Caco-2 (cell line): ENCODE data around the gene EXOC6B. TPM values are rescaled to one million over a fixed set of nuclear protein-coding genes. Genes with fewer than 3 reads are reported as not detected.

Experiments
- BruUV-seq: library from RNA; stranded (reverse); fragments of 400-500 nt; replicated peaks from 2 replicates; lab custom pipeline; 2021; lab: Mats Ljungman, UMichigan
- CTCF ChIA-PET: fragments of 300-600 bp; sonication (Branson Sonifier 250); formaldehyde crosslinking; loops from one replicate; lab custom pipeline; 2022; ENCODE audit warnings: antibody characterized with exemption; lab: Charles Lee
- POLR2A ChIA-PET: fragments of 300-600 bp; sonication (Branson Sonifier 250); formaldehyde crosslinking; loops from one replicate; lab custom pipeline; 2022; ENCODE audit warnings: antibody characterized with exemption; lab: Charles Lee
- DNase-seq, 2 experiments: peaks; one replicate each; pipeline versions ENCODE4 v3.0.0 to v3.0.0-alpha.2; 2020 to 2022
- H3K27me3 ChIP-seq: replicated peaks from 2 replicates; pipeline ENCODE4 v1.6.0; 2011; ENCODE audit warnings: low read length; ENCODE audit not compliant: control insufficient read depth, insufficient read depth
- H3K36me3 ChIP-seq: 2 replicates; pipeline ENCODE4 v1.5.1; 2011; ENCODE audit warnings: low read length; ENCODE audit not compliant: control insufficient read depth, insufficient read depth
- H3K4me1 ChIP-seq: fragments of 250-450 bp; sonication (Bioruptor Pico); 2 replicates; pipeline ENCODE4 v1.5.1; 2020; ENCODE audit warnings: mild to moderate bottlenecking
- H3K4me3 ChIP-seq: 2 replicates; pipeline ENCODE4 v1.5.1; 2011; ENCODE audit warnings: low read depth, mild to moderate bottlenecking, control low read depth, low read length
- H3K9me3 ChIP-seq: fragments of 250-450 bp; sonication (Bioruptor Pico); 2 replicates; pipeline ENCODE4 v1.5.1; 2020; ENCODE audit warnings: mild to moderate bottlenecking, moderate library complexity
- H3K27ac Mint-ChIP-seq: one replicate; pipeline ENCODE4 v1.8.0; 2022; ENCODE audit warnings: mixed read lengths; ENCODE audit not compliant: unreplicated experiment
- H3K27me3 Mint-ChIP-seq: one replicate; pipeline ENCODE4 v1.8.0; 2022; ENCODE audit warnings: mixed read lengths; ENCODE audit not compliant: insufficient read depth, unreplicated experiment
- H3K36me3 Mint-ChIP-seq: one replicate; pipeline ENCODE4 v1.8.0; 2022; ENCODE audit warnings: mild to moderate bottlenecking, mixed read lengths; ENCODE audit not compliant: insufficient read depth, unreplicated experiment
- H3K4me1 Mint-ChIP-seq: one replicate; pipeline ENCODE4 v1.8.0; 2022; ENCODE audit warnings: low read depth, mixed read lengths; ENCODE audit not compliant: unreplicated experiment
- H3K4me3 Mint-ChIP-seq: one replicate; pipeline ENCODE4 v1.8.0; 2022; ENCODE audit warnings: mild to moderate bottlenecking, moderate library complexity, mixed read lengths; ENCODE audit not compliant: unreplicated experiment
- H3K9me3 Mint-ChIP-seq: one replicate; pipeline ENCODE4 v1.8.0; 2022; ENCODE audit warnings: mixed read lengths; ENCODE audit not compliant: unreplicated experiment
- intact Hi-C: fragments of 100-400 bp; cut with micrococcal nuclease; formaldehyde crosslinking; loops from one replicate; pipeline ENCODE4 v1.10.0; 2022; ENCODE audit not compliant: unreplicated experiment
- total RNA-seq: library from RNA; stranded (reverse); gene quantifications from 2 replicates; pipeline ENCODE4 v1.2.3, GENCODE V29; 2022
- TF ChIP-seq, protein P1 (sequence below), 2 experiments: fragments of 200-600 bp in 1 of 2; IDR thresholded peaks; 1 replicate in 1 of 2; 2 replicates in 1 of 2; pipeline versions ENCODE4 v1.5.1 to v1.8.0; 2011 to 2022; ENCODE audit warnings: antibody characterized with exemption in 1 of 2, control low read depth in 1 of 2, inconsistent platforms in 1 of 2, low read depth in 1 of 2, low read length in 1 of 2, mild to moderate bottlenecking in 1 of 2, moderate library complexity in 1 of 2; ENCODE audit not compliant: insufficient read depth in 1 of 2, severe bottlenecking in 1 of 2, unreplicated experiment in 1 of 2

Gene EXOC6B
- total RNA-seq, 1 experiment from 2014 or later: 36.1 TPM

DNA sequence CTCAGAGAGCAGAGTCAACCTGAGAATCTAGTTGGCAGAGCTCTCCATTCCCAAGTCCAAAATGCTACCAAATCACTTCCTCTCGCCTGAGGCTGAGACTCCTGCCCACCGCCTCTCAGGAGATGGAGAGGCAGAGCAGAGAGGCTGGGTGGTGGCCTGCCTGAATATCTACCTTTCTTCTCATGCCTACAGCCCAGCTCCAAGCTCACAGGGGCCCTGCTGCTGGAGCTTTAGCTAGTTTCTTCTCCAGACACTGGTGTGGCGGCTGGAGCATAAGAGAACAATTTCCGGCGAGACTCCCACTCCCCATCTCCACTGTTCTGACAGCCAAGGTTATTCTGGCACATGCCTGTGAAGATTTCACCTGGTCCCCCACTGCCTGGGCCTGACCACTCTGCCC is 670.1 kb downstream of the EXOC6B start:
- Mint-ChIP-seq H3K27me3 (peaks cover 7% of the 10 kb centered on the region), H3K4me1 (no peaks in the 10 kb centered on the region), H3K36me3 (no peaks in the 10 kb centered on the region), H3K4me3 (no peak overlapping the region), H3K27ac (no peak overlapping the region), H3K9me3 (no peaks in the 10 kb centered on the region)
- H3K36me3 ChIP-seq: no peaks in the 10 kb centered on the region
- POLR2A ChIA-PET: no interaction called here
- intact Hi-C loops: no loop called here
- TF ChIP-seq, protein P1, sequence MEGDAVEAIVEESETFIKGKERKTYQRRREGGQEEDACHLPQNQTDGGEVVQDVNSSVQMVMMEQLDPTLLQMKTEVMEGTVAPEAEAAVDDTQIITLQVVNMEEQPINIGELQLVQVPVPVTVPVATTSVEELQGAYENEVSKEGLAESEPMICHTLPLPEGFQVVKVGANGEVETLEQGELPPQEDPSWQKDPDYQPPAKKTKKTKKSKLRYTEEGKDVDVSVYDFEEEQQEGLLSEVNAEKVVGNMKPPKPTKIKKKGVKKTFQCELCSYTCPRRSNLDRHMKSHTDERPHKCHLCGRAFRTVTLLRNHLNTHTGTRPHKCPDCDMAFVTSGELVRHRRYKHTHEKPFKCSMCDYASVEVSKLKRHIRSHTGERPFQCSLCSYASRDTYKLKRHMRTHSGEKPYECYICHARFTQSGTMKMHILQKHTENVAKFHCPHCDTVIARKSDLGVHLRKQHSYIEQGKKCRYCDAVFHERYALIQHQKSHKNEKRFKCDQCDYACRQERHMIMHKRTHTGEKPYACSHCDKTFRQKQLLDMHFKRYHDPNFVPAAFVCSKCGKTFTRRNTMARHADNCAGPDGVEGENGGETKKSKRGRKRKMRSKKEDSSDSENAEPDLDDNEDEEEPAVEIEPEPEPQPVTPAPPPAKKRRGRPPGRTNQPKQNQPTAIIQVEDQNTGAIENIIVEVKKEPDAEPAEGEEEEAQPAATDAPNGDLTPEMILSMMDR (IDR thresholded peaks at IDR 0.05; ENCODE audit: insufficient read depth in 1 of 2, low read depth in 1 of 2, low read length in 1 of 2, severe bottlenecking in 1 of 2, unreplicated experiment in 1 of 2): no peak
- no TSS peak for BruUV-seq
- CTCF ChIA-PET: interaction anchor here (0.6 kb wide), 1 partner anchor 20 kb away, joined by 3 read pairs; no protein-coding TSS in a partner anchor
- H3K27me3 ChIP-seq: no peaks in the 10 kb centered on the region
- DNase-seq: no peak
- no peaks in the 10 kb centered on the region; the same call in 1 of the 2 replicates for H3K4me1 ChIP-seq
- no peak overlapping the region for H3K4me3 ChIP-seq
- H3K9me3 ChIP-seq: no peaks in the 10 kb centered on the region

DNA sequence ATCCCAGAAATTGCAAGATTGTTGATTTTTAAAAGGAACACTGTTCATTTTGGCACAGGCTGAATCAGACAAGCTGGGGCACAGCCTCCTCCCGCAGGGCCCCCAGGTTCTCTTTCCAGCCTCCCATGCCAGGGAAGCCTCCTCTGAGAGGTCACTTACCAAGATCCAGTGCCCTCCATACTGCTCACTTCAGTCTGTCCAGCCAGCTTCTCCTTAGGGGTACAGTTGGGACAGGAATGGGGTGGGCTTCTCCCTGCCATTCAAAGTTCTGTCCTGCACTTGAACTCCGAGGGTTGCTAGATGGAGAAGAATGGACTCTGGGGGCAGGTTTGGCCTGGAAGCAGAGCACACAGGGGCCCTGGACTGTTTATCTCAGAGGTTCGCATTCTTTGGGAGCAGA is 670.7 kb downstream of the EXOC6B start:
- intact Hi-C loops: no loop called here
- Mint-ChIP-seq H3K27me3 (peaks cover 8% of the 10 kb centered on the region), H3K4me3 (no peak overlapping the region), H3K27ac (no peak overlapping the region), H3K9me3 (no peaks in the 10 kb centered on the region), H3K36me3 (no peaks in the 10 kb centered on the region), H3K4me1 (no peaks in the 10 kb centered on the region)
- Histone ChIP-seq H3K4me1 (peaks cover 6% of the 10 kb centered on the region), H3K36me3 (no peaks in the 10 kb centered on the region), H3K27me3 (no peaks in the 10 kb centered on the region), H3K4me3 (no peak overlapping the region), H3K9me3 (no peaks in the 10 kb centered on the region)
- no peak for DNase-seq
- ChIA-PET CTCF (interaction anchor here (0.6 kb wide), 1 partner anchor 21 kb away, joined by 3 read pairs; no protein-coding TSS in a partner anchor), POLR2A (no interaction called here)
- TF ChIP-seq, protein P1 (IDR thresholded peaks at IDR 0.05; ENCODE audit: insufficient read depth in 1 of 2, low read depth in 1 of 2, low read length in 1 of 2, severe bottlenecking in 1 of 2, unreplicated experiment in 1 of 2): no peak
- no TSS peak for BruUV-seq

DNA sequence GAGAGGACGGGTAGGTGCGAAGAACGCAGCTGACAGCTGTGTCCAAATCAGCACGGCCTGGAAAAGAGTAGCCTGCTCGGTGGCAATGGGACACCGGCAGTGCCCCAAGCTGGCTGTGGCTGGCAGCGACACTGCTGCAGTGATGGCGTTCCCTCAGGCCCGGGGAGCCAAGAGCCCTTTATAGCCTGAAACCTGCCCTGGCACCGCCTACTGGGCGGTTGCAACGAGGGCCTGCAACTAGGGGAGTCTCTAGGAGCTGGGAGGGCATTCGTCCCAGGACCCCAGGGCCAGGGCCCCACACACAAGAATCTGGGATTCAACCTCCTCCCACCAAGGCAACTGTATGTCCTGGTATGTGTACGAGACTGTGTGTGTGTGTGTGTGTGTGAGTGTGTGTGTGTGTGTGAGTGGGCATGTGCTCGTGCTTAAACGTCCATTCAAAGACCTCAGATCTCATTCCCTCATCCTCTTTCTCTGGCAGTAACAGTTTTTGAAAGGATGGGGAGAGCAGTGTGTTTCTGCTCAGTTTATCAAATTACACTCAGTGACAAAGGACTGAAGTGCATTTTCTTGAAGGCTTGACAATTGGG is 671.4 kb downstream of the EXOC6B start:
- POLR2A ChIA-PET: no interaction called here
- H3K4me3 Mint-ChIP-seq: no peak overlapping the region
- H3K27me3 Mint-ChIP-seq: peaks cover 12% of the 10 kb centered on the region

More for the DNA sequence above, 671.4 kb downstream of the EXOC6B start:
- no peak for DNase-seq
- Histone ChIP-seq H3K36me3 (no peaks in the 10 kb centered on the region), H3K4me1 (peaks cover 12% of the 10 kb centered on the region), H3K9me3 (no peaks in the 10 kb centered on the region), H3K27me3 (peaks cover 2% of the 10 kb centered on the region; the same call in 1 of the 2 replicates), H3K4me3 (no peak overlapping the region)
- Mint-ChIP-seq H3K4me1 (no peaks in the 10 kb centered on the region), H3K27ac (no peak overlapping the region), H3K9me3 (no peaks in the 10 kb centered on the region), H3K36me3 (no peaks in the 10 kb centered on the region)
- intact Hi-C loops: loop anchor here (5.0 kb wide), 2 partner anchors 282 to 542 kb away; no protein-coding TSS in a partner anchor
- CTCF ChIA-PET: no interaction called here
- TF ChIP-seq, protein P1 (IDR thresholded peaks at IDR 0.05; ENCODE audit: insufficient read depth in 1 of 2, low read depth in 1 of 2, low read length in 1 of 2, severe bottlenecking in 1 of 2, unreplicated experiment in 1 of 2): no peak
- BruUV-seq: no TSS peak
